Retina (tissue), 1 donor: ENCODE results near the gene CREB3L4.
A peak's percentile ranks its signal among the peaks of the same experiment; 100 is the strongest.

ENCODE experiments used
- DNase-seq: peaks from one replicate; pipeline ENCODE4 v3.0.0-alpha.2; 2016

The CREB3L4 gene

GRCh38 chr1:153938996-153939395, 28.7 kb upstream of the CREB3L4 start:
- DNase-seq, result no peak

DNA sequence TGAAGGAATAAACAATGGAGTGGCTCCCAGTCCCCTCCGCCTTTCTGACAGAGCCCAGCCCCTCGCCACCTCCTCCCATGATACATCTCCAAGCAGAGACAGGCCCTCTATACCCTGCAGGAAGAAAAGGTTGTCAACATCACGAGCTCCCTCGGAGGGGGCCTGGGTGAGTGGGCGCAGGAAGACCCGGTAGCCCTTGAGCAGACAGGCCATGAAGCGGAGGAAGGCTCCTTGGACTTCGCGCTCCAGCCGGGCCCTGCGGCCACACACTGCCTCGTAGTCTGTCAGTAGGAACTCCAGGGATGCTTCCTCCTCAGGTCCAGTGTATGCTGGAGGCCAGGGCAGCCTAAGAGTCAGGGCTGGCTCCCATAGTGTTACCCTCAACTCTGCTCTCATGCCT, 28.2 kb upstream of the CREB3L4 start:
- no peak for DNase-seq

- DNase-seq, result no peak
Observed at GRCh38 chr1:153940756-153941155, 26.9 kb upstream of the CREB3L4 start.

GRCh38 chr1:153941826-153942725, 25.6 kb upstream of the CREB3L4 start:
- DNase-seq, result no peak

GRCh38 chr1:153942766-153943549, 24.7 kb upstream of the CREB3L4 start:
- no peak for DNase-seq

GRCh38 chr1:153944005-153944826, 23.5 kb upstream of the CREB3L4 start:
- no peak for DNase-seq

DNA sequence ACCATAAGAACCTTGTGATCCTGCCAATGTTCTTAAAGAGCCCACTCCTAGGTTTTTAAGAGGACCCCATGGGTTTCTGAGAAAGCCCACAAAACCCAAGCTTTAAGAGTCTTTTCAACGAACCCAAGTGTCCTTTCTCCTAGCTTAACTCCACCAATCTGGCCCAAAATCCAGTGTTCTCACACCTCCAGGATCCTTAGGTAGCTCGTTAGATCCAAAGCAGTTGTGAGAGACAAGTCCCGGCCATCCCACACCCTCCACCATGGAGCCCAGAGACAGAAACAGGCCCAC, 22.9 kb upstream of the CREB3L4 start:
- no peak for DNase-seq

- no peak for DNase-seq
Observed at GRCh38 chr1:153945131-153945794, 22.4 kb upstream of the CREB3L4 start.

- DNase-seq, result peak; percentile 82
Observed at GRCh38 chr1:153945795-153946621, 21.7 kb upstream of the CREB3L4 start.

DNA sequence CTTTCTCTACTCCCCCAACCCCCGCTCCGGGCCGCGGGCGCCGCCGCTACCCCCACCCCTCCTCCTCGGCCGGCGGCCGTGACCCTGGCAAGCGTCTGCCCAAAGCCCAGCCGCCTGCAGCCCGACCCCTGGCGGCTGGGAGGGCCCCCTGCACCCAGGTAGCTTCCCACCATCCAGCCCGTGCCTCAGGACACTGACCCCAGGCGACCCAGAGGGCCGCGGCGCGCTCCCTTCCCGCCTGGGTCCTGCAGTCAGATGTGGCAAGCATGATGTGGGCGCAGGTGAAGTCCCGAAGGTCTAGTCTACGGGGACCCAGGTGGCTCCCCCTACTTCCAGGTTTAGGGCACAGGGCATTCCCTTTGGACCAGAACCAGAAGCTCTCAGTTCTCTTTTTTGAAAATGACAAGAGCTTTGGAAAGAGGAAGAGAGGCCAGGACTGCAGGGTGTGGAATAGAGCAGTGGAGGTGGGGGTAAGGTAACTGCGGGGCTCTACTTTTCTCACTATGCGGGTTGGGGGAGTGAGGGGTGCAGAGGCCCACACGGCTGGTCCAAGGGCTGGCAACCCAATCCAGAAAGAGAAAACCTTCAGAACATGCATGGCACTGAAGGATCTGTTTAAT, 21.0 kb upstream of the CREB3L4 start, which contains the start of gene DENND4B:
DENND4B (minus strand) TSS at position 97 of the 620 bp plus-strand sequence. CDS start 2,344 bp downstream, outside the sequence.
- peak; percentile 87 for DNase-seq

DNA sequence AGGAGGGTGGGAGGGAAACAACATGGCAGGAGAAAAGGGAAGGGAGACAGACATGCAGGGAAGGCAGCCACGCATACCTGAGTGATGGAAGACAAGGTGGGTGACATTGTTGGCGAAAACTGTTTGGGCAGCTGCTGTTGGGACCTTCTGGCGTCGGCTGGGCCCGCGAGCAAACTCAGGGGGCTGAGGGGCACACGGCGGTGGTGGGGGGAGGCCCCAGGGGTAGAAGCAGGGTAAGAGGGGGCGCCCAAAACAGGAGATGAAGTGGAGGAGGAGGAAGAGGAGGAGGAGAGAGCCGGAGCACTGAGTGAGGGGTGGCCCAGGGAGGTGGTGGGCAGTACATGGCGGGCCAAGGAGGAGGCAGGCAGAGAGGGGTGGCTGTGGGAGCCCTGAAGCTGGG, 16.5 kb upstream of the CREB3L4 start:
- DNase-seq, result no peak

- no peak for DNase-seq
Observed at GRCh38 chr1:153951801-153952200, 15.9 kb upstream of the CREB3L4 start.

GRCh38 chr1:153953859-153954365, 13.8 kb upstream of the CREB3L4 start:
- no peak for DNase-seq

DNA sequence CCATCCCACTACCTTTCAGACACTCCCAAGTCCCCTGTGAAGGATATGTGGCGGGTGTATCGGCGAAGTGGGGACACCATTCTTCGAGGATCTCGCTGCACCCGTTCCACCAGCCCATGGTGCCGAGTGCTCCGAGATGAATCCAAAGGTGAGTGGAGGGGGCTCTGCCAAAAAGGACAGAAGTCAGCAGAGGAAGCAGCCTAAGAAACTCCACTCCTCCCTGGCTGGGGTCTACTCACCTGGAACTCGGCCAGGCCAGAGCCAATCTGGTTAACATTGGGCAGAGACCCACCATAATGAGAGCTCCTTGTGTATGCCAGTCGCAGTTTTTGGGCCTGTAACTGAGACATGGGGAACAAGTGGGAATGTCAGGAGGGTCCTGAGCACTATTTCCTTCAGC, 12.9 kb upstream of the CREB3L4 start:
- no peak for DNase-seq

DNA sequence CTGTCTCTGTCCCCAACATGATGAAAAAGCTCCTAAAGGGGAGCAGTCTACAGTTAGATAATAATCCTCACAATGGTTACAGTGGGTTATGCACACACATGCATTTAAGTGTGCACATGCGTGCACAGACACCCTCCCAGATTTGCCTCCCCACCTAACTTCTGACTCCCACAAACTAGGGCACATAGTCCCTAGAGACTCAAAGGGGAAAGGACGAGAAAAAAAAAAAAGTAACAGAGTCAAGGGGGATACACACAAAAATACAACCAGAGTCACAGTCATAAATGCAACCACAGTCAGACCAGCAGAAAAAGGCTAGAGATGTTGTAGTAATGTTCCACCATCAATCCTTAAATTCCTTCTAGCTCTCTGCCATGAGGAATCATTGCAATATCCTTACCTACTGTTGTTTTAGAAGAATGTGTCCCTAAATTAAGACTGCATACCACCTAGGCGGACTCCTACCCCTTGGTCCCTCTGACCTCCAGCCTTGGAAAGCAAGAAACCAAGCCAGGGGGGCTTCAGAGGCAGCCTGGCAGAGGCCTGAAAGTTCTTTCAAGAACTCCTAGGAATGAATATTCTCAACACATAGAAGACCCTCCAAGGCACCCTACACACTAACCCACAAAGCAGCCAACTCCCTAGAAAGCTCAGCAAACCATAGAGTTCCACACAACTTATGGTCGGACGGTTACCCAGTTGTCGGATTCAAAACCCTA, 10.5 kb upstream of the CREB3L4 start:
- no peak for DNase-seq

DNA sequence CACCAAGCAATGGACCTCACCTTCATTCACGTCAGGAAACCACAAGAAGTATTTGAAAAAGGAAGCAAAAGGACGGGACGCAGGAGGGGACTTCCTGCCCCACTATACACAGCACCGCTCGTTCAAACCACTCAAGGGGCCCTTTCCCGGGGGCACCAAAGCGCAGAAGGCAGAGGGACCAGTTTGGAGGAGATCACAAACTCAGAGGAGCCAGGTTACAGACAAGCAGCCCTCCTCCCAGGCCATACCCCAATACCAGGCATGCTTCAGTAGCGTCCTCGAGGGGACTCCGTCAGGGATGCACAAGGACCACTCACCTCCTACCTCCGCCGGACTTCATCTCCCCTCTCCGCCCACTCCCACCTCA, 10.0 kb upstream of the CREB3L4 start:
- DNase-seq, result no peak

DNA sequence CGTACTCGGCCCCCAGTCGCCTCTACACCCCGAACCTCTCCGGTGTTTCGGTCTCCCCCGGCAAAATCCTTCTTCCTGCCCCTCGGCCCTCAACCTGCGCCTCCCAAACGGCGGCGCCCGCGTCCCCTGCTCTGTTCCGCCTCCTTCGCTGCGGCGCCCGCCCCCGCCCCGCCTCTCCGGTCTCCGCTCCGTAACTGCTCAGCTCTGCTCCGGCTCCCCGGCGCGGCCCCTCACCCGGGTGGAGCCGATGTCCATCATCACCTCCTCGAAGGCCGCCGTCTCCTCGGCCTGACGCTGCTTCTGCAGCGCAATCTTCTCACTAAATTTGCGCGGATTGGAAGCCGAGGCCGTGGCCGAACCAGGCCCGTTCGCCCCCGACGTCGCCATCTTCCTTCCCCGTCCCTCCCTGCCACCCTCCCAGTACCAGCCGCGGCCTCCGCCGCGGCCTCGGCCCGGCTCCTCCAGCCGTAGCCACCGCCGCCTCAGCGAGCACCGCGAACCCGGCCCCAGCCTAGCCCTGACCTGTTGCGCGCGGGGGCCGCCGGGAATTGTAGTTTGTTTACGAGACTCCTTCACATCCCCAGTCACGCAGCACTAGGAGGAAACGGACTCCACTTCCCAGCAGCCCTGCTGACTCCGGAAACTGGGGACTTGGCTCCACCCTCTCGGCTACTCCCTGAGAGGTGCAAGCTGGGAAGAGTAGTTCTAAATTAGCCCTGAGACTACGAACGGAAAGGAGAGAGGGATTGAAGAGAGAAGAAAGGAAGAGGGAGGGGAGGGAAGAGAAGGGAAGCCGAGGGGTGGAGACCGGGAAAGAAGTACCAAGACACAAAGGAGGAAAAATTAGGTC, 9.4 kb upstream of the CREB3L4 start, which contains the start of gene CRTC2:
CRTC2 (minus strand) TSS at position 502 of the 850 bp plus-strand sequence; CDS start at position 387, 115 bp downstream.
- DNase-seq, result peak; percentile 100

DNA sequence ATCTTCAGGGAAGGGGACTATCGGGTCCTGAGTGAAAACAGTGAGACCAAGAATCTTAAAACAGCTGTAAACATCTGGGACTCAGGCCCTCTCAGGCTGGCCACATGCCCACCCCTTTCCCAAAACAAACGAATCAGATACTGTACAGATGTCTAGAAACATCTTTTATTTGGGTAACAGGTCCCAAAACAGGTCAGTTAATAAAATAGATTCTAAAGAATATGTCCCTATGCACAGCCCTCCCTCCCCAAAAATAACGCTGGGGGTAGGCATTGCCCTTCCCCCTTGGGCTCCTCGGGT, 8.8 kb upstream of the CREB3L4 start:
- no peak for DNase-seq

- DNase-seq, result no peak
Observed at GRCh38 chr1:153959454-153959853, 8.2 kb upstream of the CREB3L4 start.
